Spleen (tissue), 7 donors: ENCODE results near the gene FAM83B.
"Not testable (repeated sequence)": the region's sequence is repeated elsewhere in the genome, so short reads cannot be mapped to it uniquely, and the experiment has no call there.

ENCODE experiments used
- POLR2A ChIP-seq, 3 donors: fragments of 450-650 bp; IDR thresholded peaks; one replicate each; pipeline ENCODE4 v1.5.1; 2017; ENCODE audit warnings: antibody characterized with exemption in 3 of 3, mild to moderate bottlenecking in 1 of 3
- TF ChIP-seq, protein P1 (sequence below), 11 experiments: fragments of 200-600 bp in 7 of 11; fragments of 450-650 bp in 4 of 11; sonication (generic) in 4 of 11; IDR thresholded peaks in 8 of 11; conservative IDR thresholded peaks in 3 of 11; 1 replicate in 7 of 11; 2 replicates in 4 of 11; pipeline versions ENCODE4 v1.4.0 to v1.8.0; 2016 to 2021; ENCODE audit warnings: antibody characterized with exemption in 11 of 11, inconsistent platforms in 4 of 11, mild to moderate bottlenecking in 1 of 11
- donor health status: DM: no; HTN: no; CAD: no; lungs with moderate emphysema.
- donor health status: DM: no; HTN: no; CAD: no.
- donor health status: DM: no; HTN: no; CAD: no.

DNA sequence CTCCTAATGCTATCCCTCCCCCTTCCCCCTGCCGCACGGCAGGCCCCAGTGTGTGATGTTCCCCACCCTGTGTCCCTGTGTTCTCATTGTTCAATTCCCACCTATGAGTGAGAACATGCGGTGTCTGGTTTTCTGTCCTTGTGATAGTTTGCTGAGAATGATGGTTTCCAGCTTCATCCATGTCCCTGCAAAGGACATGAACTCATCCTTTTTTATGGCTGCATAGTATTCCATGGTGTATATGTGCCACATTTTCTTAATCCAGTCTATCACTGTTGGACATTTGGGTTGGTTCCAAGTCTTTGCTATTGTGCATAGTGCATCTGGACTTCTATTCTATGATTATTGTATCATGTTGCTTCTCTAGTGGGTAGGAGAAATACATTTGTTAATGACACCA is 35.3 kb downstream of the FAM83B start:
- TF ChIP-seq, protein P1, sequence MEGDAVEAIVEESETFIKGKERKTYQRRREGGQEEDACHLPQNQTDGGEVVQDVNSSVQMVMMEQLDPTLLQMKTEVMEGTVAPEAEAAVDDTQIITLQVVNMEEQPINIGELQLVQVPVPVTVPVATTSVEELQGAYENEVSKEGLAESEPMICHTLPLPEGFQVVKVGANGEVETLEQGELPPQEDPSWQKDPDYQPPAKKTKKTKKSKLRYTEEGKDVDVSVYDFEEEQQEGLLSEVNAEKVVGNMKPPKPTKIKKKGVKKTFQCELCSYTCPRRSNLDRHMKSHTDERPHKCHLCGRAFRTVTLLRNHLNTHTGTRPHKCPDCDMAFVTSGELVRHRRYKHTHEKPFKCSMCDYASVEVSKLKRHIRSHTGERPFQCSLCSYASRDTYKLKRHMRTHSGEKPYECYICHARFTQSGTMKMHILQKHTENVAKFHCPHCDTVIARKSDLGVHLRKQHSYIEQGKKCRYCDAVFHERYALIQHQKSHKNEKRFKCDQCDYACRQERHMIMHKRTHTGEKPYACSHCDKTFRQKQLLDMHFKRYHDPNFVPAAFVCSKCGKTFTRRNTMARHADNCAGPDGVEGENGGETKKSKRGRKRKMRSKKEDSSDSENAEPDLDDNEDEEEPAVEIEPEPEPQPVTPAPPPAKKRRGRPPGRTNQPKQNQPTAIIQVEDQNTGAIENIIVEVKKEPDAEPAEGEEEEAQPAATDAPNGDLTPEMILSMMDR (IDR thresholded peaks at IDR 0.05 in 8 of 11, conservative IDR thresholded peaks at IDR 0.05 in 3 of 11), result not testable (repeated sequence)
- not testable (repeated sequence) for TF ChIP-seq POLR2A (IDR thresholded peaks at IDR 0.05)
